Prostate gland (tissue), 2 donors: Measurements from ENCODE around the gene AURKA.

Experiments
- POLR2A ChIP-seq: fragments of 450-650 bp; IDR thresholded peaks from one replicate; pipeline ENCODE4 v1.6.1; 2016; ENCODE audit warnings: antibody characterized with exemption, mild to moderate bottlenecking
- TF ChIP-seq, protein P1 (sequence below), 4 experiments: fragments of 200-600 bp in 2 of 4; fragments of 450-650 bp in 2 of 4; sonication (generic) in 2 of 4; IDR thresholded peaks; 1 replicate in 3 of 4; 2 replicates in 1 of 4; pipeline ENCODE4 v1.5.1; 2016 to 2019; ENCODE audit warnings: antibody characterized with exemption in 4 of 4, mild to moderate bottlenecking in 2 of 4, moderate library complexity in 2 of 4

DNA sequence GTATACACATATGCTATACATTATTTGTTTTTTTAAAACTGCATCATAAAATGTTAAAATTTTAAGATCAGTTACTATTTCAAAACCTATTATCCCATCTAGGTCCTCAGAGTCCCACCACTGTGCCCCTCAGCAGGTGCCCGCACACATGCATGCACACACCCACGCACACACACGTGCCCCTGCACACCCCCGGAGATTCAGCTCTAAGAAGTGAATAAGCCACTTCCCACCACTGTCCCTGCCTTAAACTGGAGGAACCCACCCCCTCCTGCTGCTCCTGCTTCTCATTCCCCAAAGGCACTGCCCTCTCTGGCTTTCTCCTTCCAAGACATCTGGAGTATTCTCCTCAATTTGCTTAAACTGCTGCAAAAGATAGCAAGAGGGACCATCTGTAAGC is 38.7 kb downstream of the AURKA start:
- TF ChIP-seq, protein P1, sequence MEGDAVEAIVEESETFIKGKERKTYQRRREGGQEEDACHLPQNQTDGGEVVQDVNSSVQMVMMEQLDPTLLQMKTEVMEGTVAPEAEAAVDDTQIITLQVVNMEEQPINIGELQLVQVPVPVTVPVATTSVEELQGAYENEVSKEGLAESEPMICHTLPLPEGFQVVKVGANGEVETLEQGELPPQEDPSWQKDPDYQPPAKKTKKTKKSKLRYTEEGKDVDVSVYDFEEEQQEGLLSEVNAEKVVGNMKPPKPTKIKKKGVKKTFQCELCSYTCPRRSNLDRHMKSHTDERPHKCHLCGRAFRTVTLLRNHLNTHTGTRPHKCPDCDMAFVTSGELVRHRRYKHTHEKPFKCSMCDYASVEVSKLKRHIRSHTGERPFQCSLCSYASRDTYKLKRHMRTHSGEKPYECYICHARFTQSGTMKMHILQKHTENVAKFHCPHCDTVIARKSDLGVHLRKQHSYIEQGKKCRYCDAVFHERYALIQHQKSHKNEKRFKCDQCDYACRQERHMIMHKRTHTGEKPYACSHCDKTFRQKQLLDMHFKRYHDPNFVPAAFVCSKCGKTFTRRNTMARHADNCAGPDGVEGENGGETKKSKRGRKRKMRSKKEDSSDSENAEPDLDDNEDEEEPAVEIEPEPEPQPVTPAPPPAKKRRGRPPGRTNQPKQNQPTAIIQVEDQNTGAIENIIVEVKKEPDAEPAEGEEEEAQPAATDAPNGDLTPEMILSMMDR (IDR thresholded peaks at IDR 0.05): no peak
- no peak for TF ChIP-seq POLR2A
